ENCODE results near the gene NF1.

GRCh38 chr17:31294820-31295488, 200.2 kb downstream of the NF1 start:
- TF ChIP-seq CTCF (IDR thresholded peaks at IDR 0.05) (no peak), POLR2AphosphoS5 (IDR thresholded peaks at IDR 0.05; ENCODE audit: insufficient read depth in 1 of 2, low read depth in 1 of 2) (no peak), POLR2A (IDR thresholded peaks at IDR 0.05) (no peak)
